Uterus (tissue), 2 donors: ENCODE measurements around the gene ZBTB18.

ENCODE experiments used
- POLR2A ChIP-seq, 2 donors: fragments of 450-650 bp; IDR thresholded peaks; one replicate each; pipeline ENCODE4 v1.6.1; 2016; ENCODE audit warnings: antibody characterized with exemption in 2 of 2, mild to moderate bottlenecking in 1 of 2, moderate library complexity in 1 of 2
- TF ChIP-seq, protein P1 (sequence below), 4 experiments: fragments of 200-600 bp in 2 of 4; fragments of 450-650 bp in 2 of 4; sonication (generic) in 2 of 4; IDR thresholded peaks; one replicate each; pipeline ENCODE4 v1.5.1; 2016 to 2019; ENCODE audit warnings: antibody characterized with exemption in 4 of 4, mild to moderate bottlenecking in 2 of 4, moderate library complexity in 1 of 4

GRCh38 chr1:244011271-244011670 is 39.8 kb upstream of the ZBTB18 start:
- TF ChIP-seq, protein P1, sequence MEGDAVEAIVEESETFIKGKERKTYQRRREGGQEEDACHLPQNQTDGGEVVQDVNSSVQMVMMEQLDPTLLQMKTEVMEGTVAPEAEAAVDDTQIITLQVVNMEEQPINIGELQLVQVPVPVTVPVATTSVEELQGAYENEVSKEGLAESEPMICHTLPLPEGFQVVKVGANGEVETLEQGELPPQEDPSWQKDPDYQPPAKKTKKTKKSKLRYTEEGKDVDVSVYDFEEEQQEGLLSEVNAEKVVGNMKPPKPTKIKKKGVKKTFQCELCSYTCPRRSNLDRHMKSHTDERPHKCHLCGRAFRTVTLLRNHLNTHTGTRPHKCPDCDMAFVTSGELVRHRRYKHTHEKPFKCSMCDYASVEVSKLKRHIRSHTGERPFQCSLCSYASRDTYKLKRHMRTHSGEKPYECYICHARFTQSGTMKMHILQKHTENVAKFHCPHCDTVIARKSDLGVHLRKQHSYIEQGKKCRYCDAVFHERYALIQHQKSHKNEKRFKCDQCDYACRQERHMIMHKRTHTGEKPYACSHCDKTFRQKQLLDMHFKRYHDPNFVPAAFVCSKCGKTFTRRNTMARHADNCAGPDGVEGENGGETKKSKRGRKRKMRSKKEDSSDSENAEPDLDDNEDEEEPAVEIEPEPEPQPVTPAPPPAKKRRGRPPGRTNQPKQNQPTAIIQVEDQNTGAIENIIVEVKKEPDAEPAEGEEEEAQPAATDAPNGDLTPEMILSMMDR (IDR thresholded peaks at IDR 0.05), result no peak
- no peak for TF ChIP-seq POLR2A (IDR thresholded peaks at IDR 0.05)
